Measurements from ENCODE around the gene CBLC.

DNA sequence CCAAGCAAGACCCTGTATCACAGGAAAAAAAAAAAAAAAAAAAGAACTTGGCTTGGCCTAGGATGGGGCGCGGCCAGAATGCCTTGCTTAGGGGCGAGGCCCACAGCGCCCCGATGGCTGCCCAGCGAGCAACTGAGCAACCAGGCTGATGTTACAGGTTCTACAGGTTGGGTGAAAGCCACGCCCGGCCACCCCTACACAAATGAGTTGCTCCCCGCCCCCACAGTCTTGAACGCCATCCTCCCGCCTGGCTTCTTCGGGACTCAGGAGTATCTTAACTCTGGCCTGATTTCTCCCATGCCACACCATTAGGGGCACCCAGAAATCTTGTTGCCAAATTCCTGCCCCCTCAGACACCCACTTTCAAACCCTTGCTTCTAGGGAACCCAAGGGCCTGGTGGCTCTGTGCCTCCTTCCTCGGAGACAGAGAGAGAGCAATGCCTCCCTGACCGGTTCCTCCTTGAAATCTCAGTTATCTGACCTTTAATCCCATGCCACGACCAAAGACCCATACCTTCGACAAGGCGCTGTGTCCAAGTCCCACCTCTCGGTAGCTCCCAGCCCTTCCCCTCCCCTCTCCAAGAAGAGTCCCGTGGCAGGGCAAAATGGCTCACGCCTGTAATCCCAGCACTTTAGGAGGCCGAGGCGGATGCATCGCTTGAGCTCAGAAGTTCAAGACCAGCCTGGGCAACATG, 1.1 kb upstream of the CBLC start:
- TF ChIP-seq, protein P1, sequence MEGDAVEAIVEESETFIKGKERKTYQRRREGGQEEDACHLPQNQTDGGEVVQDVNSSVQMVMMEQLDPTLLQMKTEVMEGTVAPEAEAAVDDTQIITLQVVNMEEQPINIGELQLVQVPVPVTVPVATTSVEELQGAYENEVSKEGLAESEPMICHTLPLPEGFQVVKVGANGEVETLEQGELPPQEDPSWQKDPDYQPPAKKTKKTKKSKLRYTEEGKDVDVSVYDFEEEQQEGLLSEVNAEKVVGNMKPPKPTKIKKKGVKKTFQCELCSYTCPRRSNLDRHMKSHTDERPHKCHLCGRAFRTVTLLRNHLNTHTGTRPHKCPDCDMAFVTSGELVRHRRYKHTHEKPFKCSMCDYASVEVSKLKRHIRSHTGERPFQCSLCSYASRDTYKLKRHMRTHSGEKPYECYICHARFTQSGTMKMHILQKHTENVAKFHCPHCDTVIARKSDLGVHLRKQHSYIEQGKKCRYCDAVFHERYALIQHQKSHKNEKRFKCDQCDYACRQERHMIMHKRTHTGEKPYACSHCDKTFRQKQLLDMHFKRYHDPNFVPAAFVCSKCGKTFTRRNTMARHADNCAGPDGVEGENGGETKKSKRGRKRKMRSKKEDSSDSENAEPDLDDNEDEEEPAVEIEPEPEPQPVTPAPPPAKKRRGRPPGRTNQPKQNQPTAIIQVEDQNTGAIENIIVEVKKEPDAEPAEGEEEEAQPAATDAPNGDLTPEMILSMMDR (IDR thresholded peaks at IDR 0.05) = no peak
- no peak for TF ChIP-seq EZH2 (IDR thresholded peaks at IDR 0.05; ENCODE audit: borderline replicate concordance, insufficient read depth, low read depth, low read length, poor library complexity, severe bottlenecking)

Data from B cell (primary cell).